Stimulated activated CD8-positive, alpha-beta memory T cell treated with anti-CD3 and anti-CD28 coated beads, Interleukin-4, amount 100 ng/mL, for 4 hours (primary cell): ENCODE results near the gene MARCOL.

ENCODE experiments used
- DNase-seq, 2 donors: peaks; one replicate each; pipeline ENCODE4 v3.0.0-alpha.2; 2020; ENCODE audit warnings: low read depth in 2 of 2, low spot score in 1 of 2

MARCOL gene, protein sequence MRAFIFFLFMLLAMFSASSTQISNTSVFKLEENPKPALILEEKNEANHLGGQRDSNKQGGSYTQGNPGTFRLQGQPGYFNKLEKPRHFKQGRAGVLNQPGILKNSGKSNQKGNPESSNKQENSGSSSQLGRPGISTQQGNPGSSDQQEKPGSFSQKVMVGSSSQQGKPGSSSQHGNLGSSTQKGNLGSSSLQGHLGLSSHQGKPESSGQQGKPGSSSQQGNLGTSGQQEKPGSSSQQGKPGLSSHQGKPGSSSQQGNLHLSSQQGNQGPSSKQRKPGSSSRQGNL

DNA sequence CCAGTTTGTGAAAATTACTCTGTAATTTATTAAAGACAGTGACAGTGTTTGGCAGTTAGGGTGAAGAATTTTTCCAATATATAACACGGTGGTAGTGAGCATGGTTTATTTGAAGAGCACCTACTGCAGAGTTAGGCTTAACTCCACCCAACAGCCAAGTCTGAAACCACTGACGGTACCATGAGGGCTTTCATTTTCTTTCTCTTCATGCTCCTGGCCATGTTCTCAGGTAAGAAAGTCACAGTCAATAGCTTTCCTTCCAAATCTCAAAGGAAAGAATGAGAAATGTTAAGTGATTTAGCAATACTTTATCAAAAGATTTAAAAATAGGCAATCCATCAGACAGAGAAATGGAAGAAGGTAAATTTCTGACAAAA lies at the start of gene MARCOL:
TSS of gene MARCOL (plus strand) at position 108 of the 377 bp plus-strand sequence. CDS start at position 181, 73 bp downstream.
- no peak for DNase-seq

DNA sequence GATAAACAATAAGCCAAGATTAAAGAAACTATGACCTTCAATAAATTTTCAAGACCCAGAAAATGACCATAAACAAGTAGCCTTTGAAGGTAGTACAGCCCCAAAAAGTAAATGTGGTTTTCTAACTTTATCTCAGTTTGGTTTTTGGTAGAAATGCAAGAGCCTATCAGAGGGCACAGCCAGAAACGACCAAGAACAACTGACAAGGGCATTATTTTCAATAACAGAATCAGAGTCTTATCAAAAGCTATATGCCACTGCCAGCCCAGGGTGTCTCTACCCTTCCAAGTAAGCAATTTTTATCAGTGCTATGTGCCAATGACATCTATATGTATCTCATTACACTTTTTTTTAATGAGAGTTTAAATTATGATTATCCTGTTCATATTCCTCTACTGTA lies 47.3 kb upstream of the MARCOL start:
- DNase-seq, result no peak

DNA sequence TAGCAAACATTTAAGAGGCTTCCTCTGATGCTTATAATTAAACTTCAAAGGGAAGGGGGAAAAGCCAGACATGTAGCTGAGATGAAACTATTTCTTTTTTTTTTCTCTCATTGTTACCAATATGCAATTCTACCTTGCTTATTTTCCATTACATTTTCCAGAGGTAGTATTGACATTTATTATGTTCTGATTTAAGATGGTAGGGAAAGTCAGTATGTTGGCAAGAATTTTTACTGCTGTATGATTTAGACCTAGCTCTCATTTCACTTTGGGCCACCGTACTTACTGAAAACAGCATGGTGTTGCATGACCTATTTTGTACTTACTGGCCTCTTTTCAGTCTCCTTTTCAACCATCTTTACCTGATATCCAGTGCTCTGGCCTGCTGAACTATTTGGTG lies 45.1 kb upstream of the MARCOL start:
- DNase-seq, result no peak

DNA sequence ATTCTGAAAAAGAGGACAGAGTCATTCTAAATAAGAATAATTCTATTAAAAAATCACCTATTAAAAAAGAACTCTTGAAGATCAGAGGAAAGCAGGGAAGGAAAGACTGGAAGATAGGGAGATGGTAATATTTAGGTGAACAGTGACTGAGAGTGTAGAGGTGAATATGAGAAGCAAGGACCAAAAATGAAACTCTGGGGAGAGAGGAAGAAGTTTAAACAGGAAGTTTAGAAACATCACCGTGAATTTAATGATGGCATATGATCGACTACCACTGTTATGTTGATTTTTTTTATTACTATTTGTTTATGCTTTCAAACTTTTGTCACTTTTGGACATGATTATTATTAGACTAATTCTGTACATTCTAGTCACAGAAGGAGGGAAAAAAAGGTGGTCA lies 37.2 kb upstream of the MARCOL start:
- no peak for DNase-seq

DNA sequence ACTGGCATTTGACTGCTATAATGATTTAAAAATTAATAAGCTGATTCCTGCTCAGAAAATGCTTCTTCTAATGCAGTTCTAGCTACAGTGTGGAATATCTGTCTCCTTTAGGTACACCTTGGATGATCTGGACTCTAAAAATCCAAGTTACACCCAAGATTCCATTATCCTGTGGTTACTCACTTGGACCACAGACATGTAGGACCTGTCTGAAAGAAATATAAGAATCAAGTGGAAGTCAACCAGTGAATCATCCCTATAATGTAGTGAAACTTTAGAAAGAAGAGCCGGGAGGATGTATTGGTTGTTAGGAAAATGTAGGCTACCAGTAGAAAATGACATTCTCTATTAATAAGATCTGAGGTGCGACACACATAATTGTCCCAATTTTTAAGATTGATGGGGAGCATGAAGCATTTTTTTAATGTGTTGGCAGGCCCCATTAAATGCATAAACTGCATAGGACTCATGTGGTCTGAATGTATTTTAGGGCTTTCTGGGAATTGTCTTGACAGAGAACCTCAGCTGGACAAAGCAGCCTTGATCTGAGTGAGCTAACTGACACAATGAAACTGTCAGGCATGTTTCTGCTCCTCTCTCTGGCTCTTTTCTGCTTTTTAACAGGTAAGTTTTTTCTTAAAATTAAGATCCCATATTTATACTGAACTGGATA lies 35.7 kb upstream of the MARCOL start, which contains the start of gene SPINK6:
TSS of gene SPINK6 (plus strand) at position 512 of the 673 bp plus-strand sequence. CDS start at position 567, 55 bp downstream.
- no peak for DNase-seq

DNA sequence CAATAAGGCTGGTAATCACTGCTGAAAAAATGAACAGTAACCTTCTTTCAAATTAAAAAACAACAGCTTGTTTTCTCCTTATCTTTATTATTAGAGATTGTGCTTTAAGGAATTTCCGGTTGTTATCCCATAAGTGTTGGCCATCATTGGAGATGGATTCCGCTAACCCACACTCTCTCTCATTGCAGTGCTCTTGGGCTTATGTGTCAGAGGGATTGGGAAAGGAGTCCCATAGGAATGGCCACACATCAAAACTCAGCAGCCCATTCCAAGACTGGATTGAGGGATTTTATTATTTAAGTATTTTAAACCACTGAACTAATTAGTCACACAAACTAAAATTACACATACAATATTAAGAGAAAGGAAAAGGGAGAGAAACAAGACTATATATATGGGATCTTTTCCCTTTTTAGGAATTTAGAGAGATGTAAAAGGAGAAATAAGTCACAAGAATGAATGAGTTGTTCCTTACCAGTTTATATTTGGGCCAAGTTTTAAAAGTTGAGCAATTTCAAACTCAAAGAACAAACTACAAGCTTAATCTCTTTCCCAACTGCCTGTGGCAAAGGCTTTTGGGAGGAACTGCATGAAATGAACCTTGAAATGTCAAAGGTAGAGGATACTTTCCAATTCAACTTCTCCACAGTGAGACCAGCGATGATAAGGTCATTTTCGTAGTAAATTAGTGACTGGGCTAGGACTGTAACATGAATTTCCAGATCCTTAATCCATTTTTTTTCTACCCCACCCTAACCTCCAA lies 33.1 kb upstream of the MARCOL start:
- DNase-seq, result no peak

DNA sequence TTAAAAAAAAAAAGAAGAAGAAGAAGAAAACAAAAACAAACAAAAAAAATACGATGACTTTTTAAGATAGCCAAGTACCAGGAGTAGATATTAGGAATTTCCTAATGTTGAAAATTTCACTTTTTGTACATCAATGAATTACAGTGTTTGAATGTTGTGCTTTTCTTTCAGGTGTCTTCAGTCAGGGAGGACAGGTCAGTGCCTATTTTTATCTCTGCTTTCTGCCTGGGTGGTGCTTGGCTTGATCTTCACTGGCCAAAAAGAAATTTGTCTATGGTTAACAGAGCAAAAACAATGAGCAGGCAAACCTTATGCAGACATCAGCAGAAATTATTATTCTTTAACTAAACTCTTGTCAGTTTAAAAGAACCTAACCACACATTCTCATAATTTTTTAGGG lies 32.5 kb upstream of the MARCOL start:
- no peak for DNase-seq

DNA sequence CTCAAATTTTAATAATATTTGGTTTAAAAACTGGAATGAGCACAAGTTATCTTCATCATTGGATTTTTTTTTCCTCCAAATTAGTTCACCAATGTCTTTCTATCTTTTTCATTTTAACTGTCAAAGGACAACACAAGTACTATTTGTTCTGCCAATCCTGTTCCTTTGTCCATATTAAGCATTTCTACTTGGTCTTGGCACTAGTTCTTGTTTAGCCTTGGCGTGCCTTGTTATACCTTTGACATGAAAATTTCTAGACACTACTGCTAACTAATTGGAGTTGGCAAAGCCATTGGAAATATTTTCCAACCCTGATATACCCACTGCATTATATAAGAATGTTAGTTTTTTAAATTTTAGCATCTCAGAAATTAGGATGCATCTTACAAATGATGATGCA lies 31.7 kb upstream of the MARCOL start:
- no peak for DNase-seq

DNA sequence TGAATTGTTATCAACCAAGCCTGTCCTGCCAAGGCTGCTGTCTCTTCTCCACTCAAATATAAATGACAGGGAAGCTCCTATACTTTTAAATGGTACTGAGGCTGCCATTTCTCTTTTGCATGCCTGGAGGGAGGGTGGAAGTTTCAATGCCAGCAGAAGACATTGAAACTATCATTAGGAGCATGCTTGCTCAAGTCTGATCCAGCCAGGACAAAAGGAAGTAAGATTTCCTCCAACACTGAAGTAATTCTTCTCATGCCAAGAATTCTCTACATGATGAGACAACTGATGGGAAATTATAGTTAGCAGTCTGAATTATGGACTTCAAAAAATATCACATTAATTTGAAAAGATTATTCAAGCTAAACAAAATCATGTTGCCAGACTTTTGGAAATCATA lies 30.1 kb upstream of the MARCOL start:
- DNase-seq, result no peak

DNA sequence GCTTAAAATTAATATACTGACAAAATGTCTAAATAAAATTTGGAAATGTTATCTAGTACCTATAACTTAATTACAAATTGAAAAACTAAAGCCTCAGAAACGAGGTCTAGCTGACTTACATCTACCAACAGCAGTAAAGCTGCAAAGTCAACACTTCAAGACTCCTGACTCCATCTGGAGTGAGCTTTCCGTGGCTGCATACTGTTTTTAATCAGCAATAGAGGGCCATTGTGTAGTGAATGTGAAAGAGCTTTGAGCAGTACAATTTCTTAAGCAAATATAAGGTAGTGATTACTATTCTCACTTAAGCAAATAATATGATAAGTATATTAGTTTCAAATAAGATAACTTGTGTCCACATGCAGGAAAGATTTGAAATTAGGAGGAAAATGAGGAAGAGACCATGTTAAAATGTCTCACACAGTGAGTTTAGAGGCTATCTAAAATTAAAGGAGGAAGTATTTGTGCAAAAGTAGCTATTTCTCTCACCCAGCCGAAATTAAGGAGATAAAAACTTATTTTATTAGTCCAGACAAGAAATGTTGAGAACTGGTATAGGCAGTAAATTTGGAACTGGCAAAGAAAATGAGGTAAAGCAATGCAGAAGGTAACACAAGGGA lies 29.1 kb upstream of the MARCOL start:
- no peak for DNase-seq

DNA sequence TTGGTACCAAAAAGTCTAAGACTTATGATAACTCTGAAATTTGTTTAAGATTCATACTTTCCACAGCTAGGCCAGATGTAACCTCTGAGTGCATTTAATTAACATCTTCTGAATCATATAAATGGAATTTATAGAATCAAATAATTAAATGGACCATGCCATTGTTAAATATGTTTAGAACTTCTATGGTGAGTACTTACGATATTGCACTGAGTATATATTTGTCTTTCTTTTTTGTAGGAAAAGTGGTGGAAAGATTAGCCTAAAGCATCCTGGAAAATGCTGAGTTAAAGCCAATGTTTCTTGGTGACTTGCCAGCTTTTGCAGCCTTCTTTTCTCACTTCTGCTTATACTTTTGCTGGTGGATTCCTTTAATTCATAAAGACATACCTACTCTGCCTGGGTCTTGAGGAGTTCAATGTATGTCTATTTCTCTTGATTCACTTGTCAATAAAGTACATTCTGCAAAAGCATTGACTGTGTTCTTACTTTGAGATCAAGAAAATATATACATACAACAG lies 23.6 kb upstream of the MARCOL start:
- no peak for DNase-seq

DNA sequence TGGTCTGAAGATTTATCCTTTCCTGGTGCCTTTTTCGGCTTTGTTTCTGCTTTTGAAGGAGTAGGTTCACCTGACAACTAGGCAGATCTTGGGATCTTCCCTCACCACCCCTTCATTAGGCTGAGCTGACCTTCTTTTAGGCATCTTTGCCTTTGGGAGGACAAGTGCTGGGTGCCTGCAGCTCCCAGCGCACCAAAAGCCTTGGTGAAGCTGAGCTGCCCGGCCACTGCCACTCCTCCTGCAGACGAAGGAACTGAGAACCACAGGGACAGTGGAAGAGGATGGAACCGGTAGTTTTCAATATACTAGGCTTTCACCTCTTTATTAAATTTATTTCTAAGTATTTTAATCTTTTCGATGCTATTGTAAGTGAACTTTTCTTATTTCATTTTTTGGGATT lies 16.8 kb upstream of the MARCOL start:
- DNase-seq, result no peak

DNA sequence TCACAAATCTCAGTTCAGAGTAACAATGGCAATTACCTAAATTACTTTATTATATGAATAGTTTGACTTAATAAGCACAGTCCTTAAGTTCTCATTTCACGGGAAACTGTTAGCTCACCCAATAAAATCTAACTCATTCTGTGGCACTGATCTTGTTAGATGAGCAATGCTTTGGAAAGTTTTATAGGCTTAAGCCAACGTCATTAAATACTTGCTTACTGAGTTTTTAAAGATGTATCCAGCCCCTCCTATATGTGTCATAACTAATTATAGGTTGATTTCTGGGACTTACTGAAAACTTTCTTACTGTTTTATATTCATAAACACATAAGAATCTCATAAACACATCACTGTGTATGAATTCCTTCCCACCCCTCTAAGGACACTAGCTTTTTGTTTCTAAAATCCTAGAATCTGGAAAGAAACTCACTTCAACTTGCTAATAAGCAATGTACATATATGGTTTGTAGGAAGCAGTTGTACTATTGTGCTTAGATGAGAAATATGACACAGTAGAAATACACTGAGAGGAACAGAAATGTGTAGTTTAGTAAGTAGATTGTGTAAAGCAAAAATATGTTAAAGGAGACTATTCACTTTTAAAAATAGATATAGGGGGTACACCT lies 14.1 kb upstream of the MARCOL start:
- DNase-seq, result no peak

DNA sequence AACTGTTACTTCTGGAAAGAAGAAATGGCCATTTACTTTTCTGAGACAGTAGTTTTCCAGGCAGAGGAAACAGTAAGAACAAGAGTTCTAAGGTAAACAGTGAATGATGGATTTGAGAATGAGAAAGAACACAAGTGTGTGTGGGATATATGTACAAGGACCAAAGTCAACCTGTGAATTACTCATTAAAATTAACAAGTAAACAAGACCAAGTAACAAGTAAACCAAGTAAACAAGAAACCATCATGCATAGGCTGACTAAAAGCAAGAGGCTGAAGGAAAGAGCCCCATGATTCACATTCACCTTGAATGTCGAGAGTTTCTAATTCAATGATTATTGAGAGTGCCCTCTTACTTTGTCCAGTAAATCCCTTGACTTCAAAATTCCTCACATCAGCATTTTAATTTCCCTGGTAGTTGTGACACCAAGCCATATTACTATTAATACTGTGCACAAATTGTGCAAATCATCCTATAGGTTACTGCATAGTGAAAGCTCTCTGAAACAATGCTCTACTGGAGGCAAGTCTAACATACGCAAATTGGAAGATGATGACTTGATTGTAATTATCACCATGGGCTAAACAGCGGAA lies 9.8 kb upstream of the MARCOL start:
- DNase-seq, result no peak

DNA sequence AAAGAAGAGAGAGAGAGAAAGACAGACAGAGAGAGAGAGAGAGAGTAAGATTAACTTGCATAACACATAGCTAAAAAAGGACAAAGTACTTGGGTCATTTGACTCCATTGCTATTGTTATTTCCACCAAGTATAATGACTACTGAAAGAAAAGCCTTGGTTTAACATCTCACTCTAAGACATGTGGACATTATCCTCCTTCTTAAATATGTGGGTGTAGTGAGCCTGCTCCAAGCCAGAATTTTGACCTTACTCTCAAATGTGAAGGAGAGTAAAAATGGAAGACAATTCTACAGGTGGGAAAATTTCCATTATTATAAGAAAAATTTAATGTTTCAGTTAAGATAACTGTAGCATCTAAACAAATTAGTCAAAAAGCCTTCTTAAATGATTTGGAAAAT lies 8.5 kb upstream of the MARCOL start:
- no peak for DNase-seq

DNA sequence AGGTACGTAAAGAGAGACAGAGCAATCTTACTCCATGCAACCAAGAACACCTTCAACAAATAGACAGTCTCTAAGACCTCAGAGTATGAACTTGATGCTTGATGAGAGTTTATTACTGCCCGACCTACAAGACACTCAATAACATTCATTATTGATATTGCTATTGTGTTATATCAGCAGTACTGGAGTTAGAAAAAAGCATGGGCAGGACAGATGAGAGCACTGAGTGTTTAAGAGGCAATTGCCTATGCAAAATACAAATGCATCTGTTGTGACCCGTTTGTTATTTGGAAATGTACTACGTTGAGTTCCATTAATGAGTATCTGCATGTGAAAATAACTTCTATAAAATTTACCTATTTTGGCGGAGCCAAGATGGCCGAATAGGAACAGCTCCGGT lies 8.1 kb upstream of the MARCOL start:
- no peak for DNase-seq

DNA sequence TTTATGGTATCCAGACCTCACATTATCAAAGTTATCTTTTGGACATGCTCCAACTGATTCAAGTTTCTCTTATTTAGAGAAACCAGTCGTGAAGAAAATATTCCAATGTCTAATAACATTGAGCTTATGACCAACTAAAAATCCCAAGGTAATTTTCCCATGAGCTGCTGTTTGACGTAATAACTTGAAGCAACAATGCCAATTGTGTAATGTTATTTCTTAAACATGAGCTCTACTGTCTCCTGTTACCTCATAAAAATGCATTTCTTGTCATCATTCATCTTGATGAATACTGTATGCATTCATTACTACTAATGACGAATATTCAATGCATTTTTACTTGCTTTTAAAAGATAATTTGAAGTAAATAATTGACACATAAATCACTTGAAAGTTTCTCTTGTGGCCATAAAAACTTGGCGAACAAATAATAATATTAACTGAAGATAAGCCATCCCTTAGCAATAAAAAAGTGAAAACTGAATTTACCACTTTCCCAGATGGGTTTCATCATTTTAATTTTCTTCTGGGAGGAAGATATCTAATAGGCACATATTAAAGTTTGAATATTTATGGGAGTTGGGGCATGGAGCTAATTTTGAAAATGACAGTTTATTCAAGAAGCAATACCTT lies 424 bp upstream of the MARCOL start:
- DNase-seq, result no peak

DNA sequence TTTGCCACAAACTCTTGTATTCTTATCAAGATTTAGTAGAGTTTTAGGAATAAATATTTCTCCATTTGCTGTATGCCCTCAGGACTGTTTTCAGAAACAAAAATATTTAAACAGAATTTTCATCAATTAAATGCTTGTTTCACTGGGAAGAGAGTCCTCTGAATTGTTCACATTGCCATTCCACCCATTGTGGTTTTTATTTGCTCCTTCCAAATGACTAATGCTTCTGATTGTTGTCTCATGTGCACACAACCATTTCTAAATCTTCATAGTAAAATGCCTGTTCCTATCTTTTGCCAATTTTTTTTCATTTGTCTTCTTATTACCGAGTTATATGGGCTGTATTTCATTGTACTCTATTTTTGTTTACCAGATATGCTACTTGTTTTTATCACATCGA lies 10.6 kb downstream of the MARCOL start:
- DNase-seq, result no peak

DNA sequence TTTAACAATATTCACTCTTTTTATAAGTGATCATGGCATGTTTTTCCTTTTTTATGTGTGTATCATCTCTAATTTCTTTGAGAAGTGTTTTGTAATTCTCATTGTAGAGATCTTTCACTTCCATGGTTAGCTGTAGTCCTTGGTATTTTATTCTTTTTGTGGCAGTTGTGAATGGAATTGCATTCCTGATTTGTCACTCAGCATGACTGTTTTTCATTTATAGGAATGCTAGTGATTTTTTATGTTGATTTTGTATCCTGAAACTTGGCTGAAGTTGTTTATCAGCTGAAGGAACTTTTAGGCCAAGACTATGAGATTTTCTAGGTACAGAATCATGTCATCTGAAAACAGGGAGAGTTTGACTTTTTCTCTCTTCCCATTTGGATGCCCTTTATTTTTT lies 17.1 kb downstream of the MARCOL start:
- no peak for DNase-seq

DNA sequence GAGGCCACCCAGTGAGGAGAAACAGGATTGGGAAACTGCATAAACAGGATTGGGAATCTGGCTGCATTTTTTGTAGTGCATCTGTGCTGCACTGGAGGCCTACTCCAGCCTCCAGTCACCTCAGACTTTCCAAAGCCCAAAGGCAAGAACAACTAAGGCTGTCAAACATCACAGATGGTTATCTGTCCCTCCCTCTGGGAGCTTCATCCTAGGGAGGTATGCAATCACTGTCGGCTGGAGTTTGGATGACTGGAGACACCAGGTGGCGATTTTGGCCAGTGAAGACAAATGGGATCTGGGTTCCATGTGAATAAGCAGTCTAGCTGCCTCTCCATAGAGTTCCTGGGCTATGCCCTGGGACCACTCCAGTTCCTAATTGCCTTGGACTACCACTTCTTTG lies 21.0 kb downstream of the MARCOL start:
- no peak for DNase-seq
